ENCODE results near the gene KCNJ6.

DNA sequence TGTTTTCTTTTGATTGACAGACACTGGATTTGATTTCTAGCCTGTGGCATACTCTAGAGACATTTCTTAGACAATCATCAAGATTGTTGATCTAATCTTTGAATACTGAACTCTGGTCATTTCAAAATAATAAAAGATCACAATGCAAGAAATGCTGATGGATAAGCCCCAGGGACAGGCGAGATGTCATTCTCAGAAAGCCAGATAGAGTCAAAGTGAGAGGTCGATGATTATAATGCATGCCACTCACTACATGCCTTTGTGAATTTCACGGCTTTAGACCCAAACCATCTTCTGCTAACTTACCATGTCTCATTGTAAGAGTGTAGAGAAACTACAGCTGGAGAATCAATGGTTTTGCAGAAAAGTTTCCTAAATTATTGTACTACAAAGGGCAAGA lies 292.6 kb downstream of the KCNJ6 start:
- TF ChIP-seq, protein P1, sequence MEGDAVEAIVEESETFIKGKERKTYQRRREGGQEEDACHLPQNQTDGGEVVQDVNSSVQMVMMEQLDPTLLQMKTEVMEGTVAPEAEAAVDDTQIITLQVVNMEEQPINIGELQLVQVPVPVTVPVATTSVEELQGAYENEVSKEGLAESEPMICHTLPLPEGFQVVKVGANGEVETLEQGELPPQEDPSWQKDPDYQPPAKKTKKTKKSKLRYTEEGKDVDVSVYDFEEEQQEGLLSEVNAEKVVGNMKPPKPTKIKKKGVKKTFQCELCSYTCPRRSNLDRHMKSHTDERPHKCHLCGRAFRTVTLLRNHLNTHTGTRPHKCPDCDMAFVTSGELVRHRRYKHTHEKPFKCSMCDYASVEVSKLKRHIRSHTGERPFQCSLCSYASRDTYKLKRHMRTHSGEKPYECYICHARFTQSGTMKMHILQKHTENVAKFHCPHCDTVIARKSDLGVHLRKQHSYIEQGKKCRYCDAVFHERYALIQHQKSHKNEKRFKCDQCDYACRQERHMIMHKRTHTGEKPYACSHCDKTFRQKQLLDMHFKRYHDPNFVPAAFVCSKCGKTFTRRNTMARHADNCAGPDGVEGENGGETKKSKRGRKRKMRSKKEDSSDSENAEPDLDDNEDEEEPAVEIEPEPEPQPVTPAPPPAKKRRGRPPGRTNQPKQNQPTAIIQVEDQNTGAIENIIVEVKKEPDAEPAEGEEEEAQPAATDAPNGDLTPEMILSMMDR (IDR thresholded peaks at IDR 0.05), result no peak
- TF ChIP-seq, protein P2, sequence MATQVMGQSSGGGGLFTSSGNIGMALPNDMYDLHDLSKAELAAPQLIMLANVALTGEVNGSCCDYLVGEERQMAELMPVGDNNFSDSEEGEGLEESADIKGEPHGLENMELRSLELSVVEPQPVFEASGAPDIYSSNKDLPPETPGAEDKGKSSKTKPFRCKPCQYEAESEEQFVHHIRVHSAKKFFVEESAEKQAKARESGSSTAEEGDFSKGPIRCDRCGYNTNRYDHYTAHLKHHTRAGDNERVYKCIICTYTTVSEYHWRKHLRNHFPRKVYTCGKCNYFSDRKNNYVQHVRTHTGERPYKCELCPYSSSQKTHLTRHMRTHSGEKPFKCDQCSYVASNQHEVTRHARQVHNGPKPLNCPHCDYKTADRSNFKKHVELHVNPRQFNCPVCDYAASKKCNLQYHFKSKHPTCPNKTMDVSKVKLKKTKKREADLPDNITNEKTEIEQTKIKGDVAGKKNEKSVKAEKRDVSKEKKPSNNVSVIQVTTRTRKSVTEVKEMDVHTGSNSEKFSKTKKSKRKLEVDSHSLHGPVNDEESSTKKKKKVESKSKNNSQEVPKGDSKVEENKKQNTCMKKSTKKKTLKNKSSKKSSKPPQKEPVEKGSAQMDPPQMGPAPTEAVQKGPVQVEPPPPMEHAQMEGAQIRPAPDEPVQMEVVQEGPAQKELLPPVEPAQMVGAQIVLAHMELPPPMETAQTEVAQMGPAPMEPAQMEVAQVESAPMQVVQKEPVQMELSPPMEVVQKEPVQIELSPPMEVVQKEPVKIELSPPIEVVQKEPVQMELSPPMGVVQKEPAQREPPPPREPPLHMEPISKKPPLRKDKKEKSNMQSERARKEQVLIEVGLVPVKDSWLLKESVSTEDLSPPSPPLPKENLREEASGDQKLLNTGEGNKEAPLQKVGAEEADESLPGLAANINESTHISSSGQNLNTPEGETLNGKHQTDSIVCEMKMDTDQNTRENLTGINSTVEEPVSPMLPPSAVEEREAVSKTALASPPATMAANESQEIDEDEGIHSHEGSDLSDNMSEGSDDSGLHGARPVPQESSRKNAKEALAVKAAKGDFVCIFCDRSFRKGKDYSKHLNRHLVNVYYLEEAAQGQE (IDR thresholded peaks at IDR 0.05; ENCODE audit: insufficient read depth in 1 of 2, low read depth in 2 of 2, low read length in 1 of 2), result no peak
